Natural killer cell (primary cell): ENCODE results near the gene C3orf70. TPM values are rescaled to one million over a fixed set of nuclear protein-coding genes. Genes with fewer than 3 reads are reported as not detected.

Experiments used
- ATAC-seq, 3 donors: fragments of 150-1000 bp in 2 of 3; fragments of 200-7000 bp in 1 of 3; cut with Tn5 transposase; 1 replicate in 1 of 3; 2 replicates in 2 of 3; pipeline ENCODE4 v1.10.0; 2021; ENCODE audit warnings: mild to moderate bottlenecking in 2 of 3, moderate library complexity in 2 of 3
- DNase-seq, 2 donors: peaks; one replicate each; pipeline versions ENCODE4 v3.0.0 to v3.0.0-alpha.2; 2013 to 2021; ENCODE audit warnings: mixed read lengths in 1 of 2
- H3K27ac ChIP-seq: one replicate; pipeline ENCODE4 v1.5.1; 2013; ENCODE audit warnings: mild to moderate bottlenecking, low read length
- H3K27me3 ChIP-seq: one replicate; pipeline ENCODE4 v1.6.1; 2013; ENCODE audit warnings: low read length; ENCODE audit not compliant: control insufficient read depth, insufficient read depth
- H3K36me3 ChIP-seq: one replicate; pipeline ENCODE4 v1.6.1; 2013; ENCODE audit warnings: low read length; ENCODE audit not compliant: control insufficient read depth, insufficient read depth
- H3K4me1 ChIP-seq: one replicate; pipeline ENCODE4 v1.6.1; 2013; ENCODE audit warnings: low read length; ENCODE audit not compliant: control insufficient read depth, insufficient read depth
- H3K4me3 ChIP-seq: one replicate; pipeline ENCODE4 v1.5.1; 2013; ENCODE audit warnings: low read length
- H3K9me3 ChIP-seq: one replicate; pipeline ENCODE4 v1.6.1; 2013; ENCODE audit warnings: low read length; ENCODE audit not compliant: control insufficient read depth, insufficient read depth
- H3K27ac Mint-ChIP-seq, 2 donors: one replicate each; pipeline ENCODE4 v1.8.0; 2022; ENCODE audit warnings: mild to moderate bottlenecking in 2 of 2, mixed read lengths in 2 of 2, moderate library complexity in 1 of 2
- H3K27me3 Mint-ChIP-seq, 2 donors: one replicate each; pipeline ENCODE4 v1.8.0; 2022; ENCODE audit warnings: low read depth in 2 of 2, mixed read lengths in 2 of 2
- H3K36me3 Mint-ChIP-seq: one replicate; pipeline ENCODE4 v1.8.0; 2022; ENCODE audit warnings: mixed read lengths
- H3K4me1 Mint-ChIP-seq, 2 donors: one replicate each; pipeline ENCODE4 v1.8.0; 2022; ENCODE audit warnings: mixed read lengths in 2 of 2
- H3K4me3 Mint-ChIP-seq: one replicate; pipeline ENCODE4 v1.8.0; 2022; ENCODE audit warnings: mild to moderate bottlenecking, moderate library complexity, mixed read lengths
- H3K9me3 Mint-ChIP-seq, 2 donors: one replicate each; pipeline ENCODE4 v1.8.0; 2022; ENCODE audit warnings: mixed read lengths in 2 of 2
- CTCF ChIP-seq: fragments of 200-600 bp; IDR thresholded peaks from one replicate; pipeline ENCODE4 v1.8.0; 2022; ENCODE audit warnings: antibody characterized with exemption
- WGBS: methylation state at CpG from one replicate; pipeline ENCODE4 v1.1.7; 2013; ENCODE audit warnings: missing lambda C conversion rate; ENCODE audit not compliant: insufficient coverage; 5-methylcytosine and 5-hydroxymethylcytosine counted together
- intact Hi-C: fragments of 100-400 bp; cut with micrococcal nuclease; formaldehyde crosslinking; loops from one replicate; pipeline ENCODE4 v1.14.2; 2022
- total RNA-seq, 4 donors: library from RNA; stranded (reverse); fragments of 120-200 nt in 1 of 4; gene quantifications; one replicate each; pipeline versions ENCODE4 v1.2.3 to v1.2.4, GENCODE V29; 2013 to 2022

The C3orf70 gene
- total RNA-seq, 3 donors from 2014 or later (not counting 1 experiment from before 2014, with no cell fraction given): 0.05 to 0.07 (median 0.05) TPM

GRCh38 chr3:185071287-185071800, 81.5 kb downstream of the C3orf70 start:
- no peak overlapping the region for H3K27ac Mint-ChIP-seq

GRCh38 chr3:185070491-185071286, 82.2 kb downstream of the C3orf70 start:
- Mint-ChIP-seq H3K4me3 (peak overlapping the region; percentile 18), H3K9me3 (no peaks in the 10 kb centered on the region), H3K27me3 (no peaks in the 10 kb centered on the region), H3K27ac (no peak overlapping the region), H3K4me1 (no peaks in the 10 kb centered on the region), H3K36me3 (no peaks in the 10 kb centered on the region)
- intact Hi-C loops: no loop called here
- H3K27me3 ChIP-seq: no peaks in the 10 kb centered on the region
- WGBS: 90% methylated on average over 21 of the region's 22 CpGs
- H3K36me3 ChIP-seq: no peaks in the 10 kb centered on the region
- H3K27ac ChIP-seq: no peak overlapping the region
- ATAC-seq (peak in 1 of 3 donors; percentile 45), DNase-seq (no peak)
- no peaks in the 10 kb centered on the region for H3K4me1 ChIP-seq
- no peak for TF ChIP-seq CTCF
- no peak overlapping the region for H3K4me3 ChIP-seq
- no peaks in the 10 kb centered on the region for H3K9me3 ChIP-seq

More at GRCh38 chr3:185071287-185071800, 81.5 kb downstream of the C3orf70 start:
- Mint-ChIP-seq H3K27me3 (no peaks in the 10 kb centered on the region), H3K4me3 (no peak overlapping the region), H3K4me1 (no peaks in the 10 kb centered on the region), H3K36me3 (no peaks in the 10 kb centered on the region), H3K9me3 (no peaks in the 10 kb centered on the region)
- Histone ChIP-seq H3K36me3 (no peaks in the 10 kb centered on the region), H3K27me3 (no peaks in the 10 kb centered on the region), H3K4me1 (no peaks in the 10 kb centered on the region), H3K4me3 (no peak overlapping the region), H3K9me3 (no peaks in the 10 kb centered on the region), H3K27ac (no peak overlapping the region)
- ATAC-seq (no peak), DNase-seq (no peak)
- TF ChIP-seq CTCF: no peak
- intact Hi-C loops: no loop called here
- 71% methylated on average over 7 of the region's 7 CpGs for WGBS

GRCh38 chr3:185069037-185070030, 83.5 kb downstream of the C3orf70 start:
- H3K36me3 Mint-ChIP-seq: no peaks in the 10 kb centered on the region
- no peak for TF ChIP-seq CTCF
- H3K27ac Mint-ChIP-seq: no peak overlapping the region
- H3K4me1 ChIP-seq: no peaks in the 10 kb centered on the region
- no peaks in the 10 kb centered on the region for H3K4me1 Mint-ChIP-seq
- no peak overlapping the region for H3K4me3 ChIP-seq
- H3K27ac ChIP-seq: no peak overlapping the region
- H3K36me3 ChIP-seq: no peaks in the 10 kb centered on the region
- no peaks in the 10 kb centered on the region for H3K9me3 ChIP-seq
- no peaks in the 10 kb centered on the region for H3K27me3 ChIP-seq
- H3K9me3 Mint-ChIP-seq: no peaks in the 10 kb centered on the region
- DNase-seq: no peak
- H3K27me3 Mint-ChIP-seq: no peaks in the 10 kb centered on the region
- H3K4me3 Mint-ChIP-seq: no peak overlapping the region
- WGBS: 80% methylated on average over 28 of the region's 28 CpGs
- intact Hi-C loops: no loop called here
- no peak for ATAC-seq
